Spleen (tissue), 11 donors: Measurements from ENCODE around the gene EXOC6B. TPM values are rescaled to one million over a fixed set of nuclear protein-coding genes. Genes with fewer than 3 reads are reported as not detected.

Experiments used
- DNase-seq: peaks from one replicate; pipeline ENCODE4 v3.0.0-alpha.2; 2020
- H3K27ac ChIP-seq, 8 donors: fragments of 200-600 bp; sonication (generic) in 7 of 8; 1 replicate in 4 of 8; 2 replicates in 4 of 8; pipeline versions ENCODE4 v1.5.0 to v1.8.0; 2016 to 2021; ENCODE audit warnings: inconsistent platforms in 4 of 8, mild to moderate bottlenecking in 4 of 8, moderate library complexity in 1 of 8
- H3K27me3 ChIP-seq, 7 donors: fragments of 200-600 bp; sonication (generic) in 6 of 7; replicated peaks in 1 of 7; 1 replicate in 4 of 7; 2 replicates in 3 of 7; pipeline versions ENCODE4 v1.5.0 to v1.8.0; 2016 to 2021; ENCODE audit warnings: inconsistent platforms in 3 of 7, mild to moderate bottlenecking in 1 of 7
- H3K36me3 ChIP-seq, 6 donors: fragments of 200-600 bp; sonication (generic) in 5 of 6; 1 replicate in 4 of 6; 2 replicates in 2 of 6; pipeline versions ENCODE4 v1.5.0 to v1.8.0; 2016 to 2021; ENCODE audit warnings: inconsistent platforms in 2 of 6
- H3K4me1 ChIP-seq, 6 donors: fragments of 200-600 bp; sonication (generic) in 5 of 6; 1 replicate in 3 of 6; 2 replicates in 3 of 6; pipeline versions ENCODE4 v1.5.0 to v1.8.0; 2016 to 2021; ENCODE audit warnings: inconsistent platforms in 3 of 6
- H3K4me3 ChIP-seq, 8 donors: fragments of 200-600 bp; sonication (generic) in 7 of 8; 1 replicate in 4 of 8; 2 replicates in 4 of 8; pipeline versions ENCODE4 v1.5.0 to v1.8.0; 2016 to 2021; ENCODE audit warnings: inconsistent platforms in 4 of 8, mild to moderate bottlenecking in 4 of 8, moderate library complexity in 2 of 8
- H3K9me3 ChIP-seq, 8 donors: fragments of 200-600 bp; sonication (generic) in 7 of 8; 1 replicate in 4 of 8; 2 replicates in 4 of 8; pipeline versions ENCODE4 v1.5.0 to v1.8.0; 2016 to 2021; ENCODE audit warnings: inconsistent platforms in 4 of 8
- POLR2A ChIP-seq, 3 donors: fragments of 450-650 bp; IDR thresholded peaks; one replicate each; pipeline ENCODE4 v1.5.1; 2017; ENCODE audit warnings: antibody characterized with exemption in 3 of 3, mild to moderate bottlenecking in 1 of 3
- POLR2AphosphoS5 ChIP-seq, 3 donors: sonication (generic); formaldehyde crosslinking; IDR thresholded peaks; one replicate each; pipeline ENCODE4 v1.5.1; 2017; ENCODE audit warnings: antibody characterized with exemption in 3 of 3
- WGBS, 5 donors: extraction: QIAGEN DNeasy Blood & Tissue Kit in 3 of 5; methylation state at CpG; one replicate each; pipeline versions ENCODE4 v1.1.5 to v1.1.7; 2013 to 2018; 5-methylcytosine and 5-hydroxymethylcytosine counted together
- intact Hi-C: fragments of 100-400 bp; cut with DNase I; formaldehyde crosslinking; loops from one replicate; pipeline ENCODE4 v1.15.0; 2023; ENCODE audit warnings: low total_unique reads
- polyA plus RNA-seq, 3 donors: library from polyadenylated mRNA; stranded (reverse); fragments of 200-250 nt; gene quantifications; one replicate each; pipeline ENCODE4 v1.2.1, GENCODE V29; 2013
- total RNA-seq, 7 donors: library from RNA; depleted of rRNA in 3 of 7; stranded (reverse); fragments of >200 nt in 3 of 7; fragmentation: NEBNext Ultra II Directional in 4 of 7; extraction: Animal tissue kit (Norgen Biotek cat#: 25700) in 4 of 7; gene quantifications; one replicate each; pipeline versions ENCODE4 v1.1.0 to v1.2.1, GENCODE V29; 2016 to 2021
- TF ChIP-seq, protein P1 (sequence below), 11 experiments: fragments of 200-600 bp in 7 of 11; fragments of 450-650 bp in 4 of 11; sonication (generic) in 4 of 11; IDR thresholded peaks in 8 of 11; conservative IDR thresholded peaks in 3 of 11; 1 replicate in 7 of 11; 2 replicates in 4 of 11; pipeline versions ENCODE4 v1.4.0 to v1.8.0; 2016 to 2021; ENCODE audit warnings: antibody characterized with exemption in 11 of 11, inconsistent platforms in 4 of 11, mild to moderate bottlenecking in 1 of 11
- donor health status: healthy with polysubstance abuse.
- donor health status: DM: no; HTN: no; CAD: no; lungs with moderate emphysema.
- donor health status: DM: no; HTN: no; CAD: no.
- donor health status: Bipolar disorder and iron deficiency.
- donor health status: healthy.
- donor health status: DM: no; HTN: no; CAD: no.
- donor health status: DM: yes; HTN: yes; CAD: no.

Gene EXOC6B
- total and polyA plus RNA-seq, 10 donors, result 1.0 to 27.9 (median 18.0) TPM

DNA sequence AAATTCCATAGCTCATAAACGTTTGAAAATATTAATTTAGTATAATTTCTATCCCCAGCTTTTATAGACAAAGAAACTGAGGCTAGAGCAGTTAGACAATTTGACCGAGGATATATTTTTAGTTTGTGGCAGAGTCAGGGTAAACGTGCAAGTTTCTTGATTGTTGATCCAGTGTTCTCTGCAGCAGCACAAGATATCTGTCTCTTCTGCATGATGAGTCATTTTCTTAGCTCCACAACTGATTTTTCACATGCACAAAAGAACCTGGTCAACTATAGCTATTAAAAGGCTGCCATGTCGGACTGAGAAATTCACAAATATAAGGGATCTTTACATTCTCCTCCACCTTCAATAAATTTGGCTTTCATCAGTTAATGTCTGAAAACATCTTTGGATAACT, 534.8 kb downstream of the EXOC6B start:
- 57 to 76% (median 73%) methylated on average over 4 of the region's 4 CpGs for WGBS, 5 donors
- intact Hi-C loops, result no loop called here
- H3K4me1 ChIP-seq, result no peaks in the 10 kb centered on the region
- DNase-seq, result no peak
- H3K4me3 ChIP-seq, result no peak overlapping the region
- H3K36me3 ChIP-seq, result no peaks in the 10 kb centered on the region
- H3K27ac ChIP-seq, result no peak overlapping the region
- H3K27me3 ChIP-seq, result no peaks in the 10 kb centered on the region
- TF ChIP-seq, protein P1, sequence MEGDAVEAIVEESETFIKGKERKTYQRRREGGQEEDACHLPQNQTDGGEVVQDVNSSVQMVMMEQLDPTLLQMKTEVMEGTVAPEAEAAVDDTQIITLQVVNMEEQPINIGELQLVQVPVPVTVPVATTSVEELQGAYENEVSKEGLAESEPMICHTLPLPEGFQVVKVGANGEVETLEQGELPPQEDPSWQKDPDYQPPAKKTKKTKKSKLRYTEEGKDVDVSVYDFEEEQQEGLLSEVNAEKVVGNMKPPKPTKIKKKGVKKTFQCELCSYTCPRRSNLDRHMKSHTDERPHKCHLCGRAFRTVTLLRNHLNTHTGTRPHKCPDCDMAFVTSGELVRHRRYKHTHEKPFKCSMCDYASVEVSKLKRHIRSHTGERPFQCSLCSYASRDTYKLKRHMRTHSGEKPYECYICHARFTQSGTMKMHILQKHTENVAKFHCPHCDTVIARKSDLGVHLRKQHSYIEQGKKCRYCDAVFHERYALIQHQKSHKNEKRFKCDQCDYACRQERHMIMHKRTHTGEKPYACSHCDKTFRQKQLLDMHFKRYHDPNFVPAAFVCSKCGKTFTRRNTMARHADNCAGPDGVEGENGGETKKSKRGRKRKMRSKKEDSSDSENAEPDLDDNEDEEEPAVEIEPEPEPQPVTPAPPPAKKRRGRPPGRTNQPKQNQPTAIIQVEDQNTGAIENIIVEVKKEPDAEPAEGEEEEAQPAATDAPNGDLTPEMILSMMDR (IDR thresholded peaks at IDR 0.05 in 8 of 11, conservative IDR thresholded peaks at IDR 0.05 in 3 of 11), result no peak
- TF ChIP-seq POLR2A (IDR thresholded peaks at IDR 0.05) (no peak), POLR2AphosphoS5 (IDR thresholded peaks at IDR 0.05) (no peak)
- H3K9me3 ChIP-seq, result no peaks in the 10 kb centered on the region

DNA sequence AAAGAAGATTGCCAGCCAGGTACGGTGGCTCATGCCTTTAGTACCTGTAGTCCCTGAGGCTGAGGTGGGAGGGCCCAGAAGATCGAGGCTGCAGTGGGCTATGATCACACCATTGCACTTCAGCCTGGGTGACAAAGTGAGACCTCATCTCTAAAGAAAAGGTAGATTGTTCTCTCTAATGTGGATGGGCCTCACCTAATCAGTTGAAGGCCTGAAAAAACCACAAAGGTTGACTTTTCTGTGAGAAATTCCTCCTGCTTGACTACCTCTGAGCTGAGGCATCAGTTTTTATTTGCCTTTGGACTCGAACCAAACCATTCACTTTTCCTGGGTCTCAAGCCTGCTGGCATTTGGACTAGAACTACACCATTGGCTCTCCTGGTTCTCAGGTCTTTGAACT, 536.1 kb downstream of the EXOC6B start:
- Histone ChIP-seq H3K9me3 (no peaks in the 10 kb centered on the region), H3K4me3 (no peak overlapping the region), H3K27ac (no peak overlapping the region), H3K4me1 (no peaks in the 10 kb centered on the region), H3K36me3 (no peaks in the 10 kb centered on the region), H3K27me3 (no peaks in the 10 kb centered on the region)
- TF ChIP-seq, protein P1 (IDR thresholded peaks at IDR 0.05 in 8 of 11, conservative IDR thresholded peaks at IDR 0.05 in 3 of 11), result no peak
- TF ChIP-seq POLR2A (IDR thresholded peaks at IDR 0.05), result no peak
- TF ChIP-seq POLR2AphosphoS5 (IDR thresholded peaks at IDR 0.05), result no peak
- 76 to 96% (median 88%) methylated on average over 3 of the region's 3 CpGs for WGBS, 5 donors
- intact Hi-C loops, result no loop called here
- DNase-seq, result no peak

DNA sequence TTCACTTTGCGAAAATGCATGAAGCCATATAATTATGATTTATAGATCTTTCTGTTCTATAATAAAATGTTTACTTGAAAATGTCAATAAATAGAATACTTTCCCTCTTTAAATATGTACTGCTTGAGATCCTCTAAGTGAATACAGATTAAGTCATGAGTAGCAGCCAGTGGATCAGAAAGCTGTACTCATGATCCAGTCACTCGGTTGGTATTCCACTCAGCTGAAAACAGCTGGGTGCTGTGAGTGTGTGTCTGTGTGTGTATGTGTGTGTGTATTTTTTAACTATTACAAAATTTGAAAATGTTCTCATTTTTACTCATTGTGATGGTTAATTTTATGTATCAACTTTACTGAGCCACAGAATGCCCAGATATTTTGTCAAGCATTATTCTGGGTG, 536.5 kb downstream of the EXOC6B start:
- WGBS, 5 donors, result 90 to 99% (median 92%) methylated on average over 2 of the region's 2 CpGs
- intact Hi-C loops, result no loop called here
- H3K36me3 ChIP-seq, result no peaks in the 10 kb centered on the region
- DNase-seq, result no peak
- H3K27me3 ChIP-seq, result no peaks in the 10 kb centered on the region
- H3K27ac ChIP-seq, result no peak overlapping the region
- H3K4me3 ChIP-seq, result no peak overlapping the region
- TF ChIP-seq POLR2AphosphoS5 (IDR thresholded peaks at IDR 0.05) (no peak), POLR2A (IDR thresholded peaks at IDR 0.05) (no peak)
- TF ChIP-seq, protein P1 (IDR thresholded peaks at IDR 0.05 in 8 of 11, conservative IDR thresholded peaks at IDR 0.05 in 3 of 11), result no peak
- H3K9me3 ChIP-seq, result no peaks in the 10 kb centered on the region
- H3K4me1 ChIP-seq, result no peaks in the 10 kb centered on the region

DNA sequence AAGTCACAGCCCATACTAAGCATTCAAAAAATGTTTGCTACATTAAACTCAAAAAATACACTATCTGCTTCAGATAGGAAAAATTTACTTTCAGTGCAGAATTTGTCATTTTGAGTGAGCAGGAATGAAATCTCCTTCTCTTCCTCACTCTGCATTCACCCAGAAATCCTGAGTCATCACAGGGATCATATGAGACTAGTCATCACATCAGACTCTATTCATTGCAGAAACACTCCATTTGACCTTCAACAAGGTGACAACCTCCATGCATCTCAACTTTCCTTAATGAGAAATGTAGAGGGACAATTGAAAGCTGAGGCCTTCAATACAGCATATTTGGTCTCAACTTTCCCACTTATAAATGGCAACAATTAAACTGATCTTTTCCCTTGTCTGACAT, 547.8 kb downstream of the EXOC6B start:
- Histone ChIP-seq H3K27ac (no peak overlapping the region), H3K27me3 (no peaks in the 10 kb centered on the region), H3K4me3 (no peak overlapping the region), H3K9me3 (no peaks in the 10 kb centered on the region), H3K4me1 (no peaks in the 10 kb centered on the region), H3K36me3 (no peaks in the 10 kb centered on the region)
- intact Hi-C loops, result no loop called here
- DNase-seq, result no peak
- no peak for TF ChIP-seq POLR2AphosphoS5 (IDR thresholded peaks at IDR 0.05)
- TF ChIP-seq, protein P1 (IDR thresholded peaks at IDR 0.05 in 8 of 11, conservative IDR thresholded peaks at IDR 0.05 in 3 of 11), result no peak
- TF ChIP-seq POLR2A (IDR thresholded peaks at IDR 0.05), result no peak
